Keratinocyte (primary cell): ENCODE measurements around the gene GSTM4.

Source experiments
- EZH2 ChIP-seq: IDR thresholded peaks from one replicate; pipeline ENCODE4 v1.6.1; 2012; ENCODE audit warnings: inconsistent platforms, mild to moderate bottlenecking, low read length, moderate library complexity
- TF ChIP-seq, protein P1 (sequence below), 3 experiments: IDR thresholded peaks in 1 of 3; conservative IDR thresholded peaks in 1 of 3; optimal IDR thresholded peaks in 1 of 3; 2 replicates in 2 of 3; 3 replicates in 1 of 3; pipeline versions ENCODE3 to v1.5.1; 2011; ENCODE audit warnings: low read length in 3 of 3, mild to moderate bottlenecking in 3 of 3, moderate library complexity in 2 of 3, control low read depth in 1 of 3, inconsistent platforms in 1 of 3; ENCODE audit not compliant: insufficient read depth in 2 of 3; ENCODE audit errors: extremely low read depth in 1 of 3

DNA sequence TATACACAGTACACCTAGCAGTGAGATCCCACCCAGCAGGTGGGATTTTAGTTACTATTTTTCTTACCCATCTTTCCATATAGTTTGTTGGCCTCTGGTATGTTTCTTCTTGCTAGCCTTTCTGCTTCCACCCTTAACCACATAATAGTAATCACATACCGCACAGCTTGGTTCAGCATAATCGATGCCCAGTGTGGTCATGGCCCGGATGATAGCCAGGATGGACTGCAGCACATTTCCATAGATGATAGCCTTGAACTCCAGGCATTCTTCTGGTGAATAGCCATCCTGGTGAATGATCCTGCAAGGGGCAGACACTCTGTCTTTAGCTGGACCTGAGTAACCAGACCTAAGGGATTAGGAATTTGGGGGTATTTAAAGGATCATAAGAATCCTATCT, 46.0 kb upstream of the GSTM4 start:
- no peak for TF ChIP-seq EZH2
- TF ChIP-seq, protein P1, sequence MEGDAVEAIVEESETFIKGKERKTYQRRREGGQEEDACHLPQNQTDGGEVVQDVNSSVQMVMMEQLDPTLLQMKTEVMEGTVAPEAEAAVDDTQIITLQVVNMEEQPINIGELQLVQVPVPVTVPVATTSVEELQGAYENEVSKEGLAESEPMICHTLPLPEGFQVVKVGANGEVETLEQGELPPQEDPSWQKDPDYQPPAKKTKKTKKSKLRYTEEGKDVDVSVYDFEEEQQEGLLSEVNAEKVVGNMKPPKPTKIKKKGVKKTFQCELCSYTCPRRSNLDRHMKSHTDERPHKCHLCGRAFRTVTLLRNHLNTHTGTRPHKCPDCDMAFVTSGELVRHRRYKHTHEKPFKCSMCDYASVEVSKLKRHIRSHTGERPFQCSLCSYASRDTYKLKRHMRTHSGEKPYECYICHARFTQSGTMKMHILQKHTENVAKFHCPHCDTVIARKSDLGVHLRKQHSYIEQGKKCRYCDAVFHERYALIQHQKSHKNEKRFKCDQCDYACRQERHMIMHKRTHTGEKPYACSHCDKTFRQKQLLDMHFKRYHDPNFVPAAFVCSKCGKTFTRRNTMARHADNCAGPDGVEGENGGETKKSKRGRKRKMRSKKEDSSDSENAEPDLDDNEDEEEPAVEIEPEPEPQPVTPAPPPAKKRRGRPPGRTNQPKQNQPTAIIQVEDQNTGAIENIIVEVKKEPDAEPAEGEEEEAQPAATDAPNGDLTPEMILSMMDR (optimal IDR thresholded peaks at IDR 0.05 in 1 of 3, IDR thresholded peaks at IDR 0.05 in 1 of 3, conservative IDR thresholded peaks at IDR 0.05 in 1 of 3; ENCODE audit: extremely low read depth in 1 of 3, insufficient read depth in 2 of 3, low read length in 3 of 3) = no peak
